GM19324 (cell line): ENCODE results near the gene TBC1D2.

ENCODE experiments used
- ATAC-seq: cut with Tn5 transposase; IDR thresholded peaks from one replicate; pipeline ENCODE4 v1.9.1; 2021; ENCODE audit warnings: mild to moderate bottlenecking, moderate library complexity; ENCODE audit not compliant: unreplicated experiment, low FRiP score

TBC1D2 gene

GRCh38 chr9:98218562-98219363 lies 36.7 kb downstream of the TBC1D2 start:
- no peak for ATAC-seq

- ATAC-seq: no peak
These were observed 38.2 kb downstream of the TBC1D2 start for GRCh38 chr9:98217255-98217654.

- no peak for ATAC-seq
These were observed 39.1 kb downstream of the TBC1D2 start for GRCh38 chr9:98216391-98216790.

- ATAC-seq: no peak
These were observed 39.6 kb downstream of the TBC1D2 start for GRCh38 chr9:98215821-98216220.

GRCh38 chr9:98215271-98215670 lies 40.2 kb downstream of the TBC1D2 start:
- ATAC-seq: no peak

GRCh38 chr9:98214811-98215210 lies 40.6 kb downstream of the TBC1D2 start:
- ATAC-seq: no peak

GRCh38 chr9:98211260-98211659 lies 44.2 kb downstream of the TBC1D2 start:
- no peak for ATAC-seq

GRCh38 chr9:98210435-98210834 lies 45.0 kb downstream of the TBC1D2 start:
- ATAC-seq: no peak

- no peak for ATAC-seq
These were observed 45.9 kb downstream of the TBC1D2 start for GRCh38 chr9:98209530-98209929.

- ATAC-seq: no peak
These were observed 46.8 kb downstream of the TBC1D2 start for GRCh38 chr9:98208635-98209034.

- no peak for ATAC-seq
These were observed 47.8 kb downstream of the TBC1D2 start for GRCh38 chr9:98207606-98208005.

GRCh38 chr9:98206754-98207153 lies 48.7 kb downstream of the TBC1D2 start:
- no peak for ATAC-seq

- ATAC-seq: no peak
These were observed 50.8 kb downstream of the TBC1D2 start for GRCh38 chr9:98204692-98205091.

GRCh38 chr9:98203153-98203552 lies 52.3 kb downstream of the TBC1D2 start:
- ATAC-seq: no peak

GRCh38 chr9:98202252-98202651 lies 53.2 kb downstream of the TBC1D2 start:
- ATAC-seq: no peak

GRCh38 chr9:98201749-98202148 lies 53.7 kb downstream of the TBC1D2 start:
- ATAC-seq: no peak

GRCh38 chr9:98201102-98201501 lies 54.3 kb downstream of the TBC1D2 start:
- no peak for ATAC-seq

- ATAC-seq: no peak
These were observed 55.9 kb downstream of the TBC1D2 start for GRCh38 chr9:98199388-98200033.

- no peak for ATAC-seq
These were observed 59.8 kb downstream of the TBC1D2 start for GRCh38 chr9:98195671-98196070.

- no peak for ATAC-seq
These were observed 62.0 kb downstream of the TBC1D2 start for GRCh38 chr9:98193336-98193944.

- ATAC-seq: peak; percentile 51
These were observed 62.7 kb downstream of the TBC1D2 start, which contains the start of gene CORO2A for GRCh38 chr9:98192503-98193335. CORO2A (minus strand) TSS chr9:98192637; CDS start chr9:98157660, 34,977 bp downstream.
